GM19455 (cell line): Measurements from ENCODE around the gene HMHB1.
"Not testable (repeated sequence)": the region's sequence is repeated elsewhere in the genome, so short reads cannot be mapped to it uniquely, and the experiment has no call there.

Experiments used
- ATAC-seq: cut with Tn5 transposase; IDR thresholded peaks from one replicate; pipeline ENCODE4 v1.9.1; 2021; ENCODE audit not compliant: unreplicated experiment

The HMHB1 gene

DNA sequence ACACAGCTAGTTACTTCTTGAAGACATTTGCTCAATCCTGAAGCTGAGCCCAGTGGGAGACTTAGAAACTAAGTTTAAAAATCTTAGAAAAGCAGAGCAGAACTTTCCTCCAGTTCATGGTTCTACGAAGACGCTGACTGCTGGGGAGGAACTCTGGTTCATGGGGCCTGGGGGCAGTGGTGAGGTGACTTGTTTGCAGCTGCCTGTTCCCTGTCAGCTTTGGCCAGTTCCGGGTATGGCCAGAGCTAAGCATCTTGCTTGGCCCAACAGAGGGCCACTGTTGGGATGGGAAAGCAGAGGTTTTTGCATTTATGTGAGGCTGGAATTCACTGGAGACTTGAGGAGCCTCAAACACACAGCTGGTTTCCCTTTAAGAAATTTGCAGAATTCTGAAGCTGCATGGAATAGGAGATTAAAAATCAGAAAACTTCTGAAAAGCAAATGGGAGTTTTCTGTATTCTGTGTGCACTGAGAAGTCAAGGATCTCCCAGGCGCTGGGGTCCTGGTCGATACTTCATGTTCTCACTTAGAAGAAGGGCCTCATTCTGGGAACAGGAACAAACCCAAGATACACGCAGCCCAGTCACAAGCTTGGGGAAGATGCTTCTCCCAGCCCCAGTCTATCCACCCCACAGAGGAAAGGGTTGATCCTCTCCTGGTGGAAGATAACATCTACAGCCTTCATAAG lies 10.6 kb upstream of the HMHB1 start:
- ATAC-seq: peak; percentile 75

DNA sequence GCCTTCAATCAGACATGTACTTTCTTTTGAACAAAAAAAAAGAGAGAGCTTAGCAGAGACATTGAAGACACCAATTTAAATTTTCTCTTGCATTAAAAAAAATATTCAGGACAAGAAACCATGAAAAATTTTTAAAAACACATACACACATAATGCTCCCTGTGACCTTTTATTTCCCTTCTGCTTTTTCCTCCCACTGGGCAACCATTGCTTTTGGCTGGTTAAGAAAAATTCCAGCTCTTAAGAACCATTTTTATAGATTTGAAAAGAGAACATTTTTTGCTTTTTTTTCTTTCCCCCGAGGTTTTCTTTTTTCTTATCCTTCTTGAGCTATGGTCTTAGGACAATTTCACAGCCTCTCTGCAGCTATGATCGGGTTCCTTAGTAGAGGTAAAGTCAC lies 6.1 kb upstream of the HMHB1 start:
- no peak for ATAC-seq

GRCh38 chr5:143806579-143806978 lies 5.4 kb upstream of the HMHB1 start:
- no peak for ATAC-seq

- no peak for ATAC-seq
Observed at GRCh38 chr5:143807401-143807800, 4.6 kb upstream of the HMHB1 start.

DNA sequence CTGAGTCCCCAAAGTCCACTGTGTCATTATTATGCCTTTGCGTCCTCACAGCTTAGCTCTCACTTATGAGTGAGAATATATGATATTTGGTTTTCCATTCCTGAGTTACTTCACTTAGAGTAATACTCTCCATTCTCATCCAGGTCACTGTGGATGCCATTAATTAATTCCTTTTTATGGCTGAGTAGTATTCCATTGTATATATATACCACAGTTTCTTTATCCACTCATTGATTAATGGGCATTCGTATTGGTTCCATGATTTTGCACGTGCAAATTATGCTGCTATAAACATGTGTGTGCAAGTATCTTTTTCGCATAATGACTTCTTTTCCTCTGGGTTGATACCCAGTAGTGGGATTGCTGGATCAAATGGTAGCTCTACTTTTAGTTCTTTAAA lies 4.4 kb downstream of the HMHB1 start:
- ATAC-seq: not testable (repeated sequence)

- no peak for ATAC-seq
Observed at GRCh38 chr5:143819716-143820115, 7.8 kb downstream of the HMHB1 start.

DNA sequence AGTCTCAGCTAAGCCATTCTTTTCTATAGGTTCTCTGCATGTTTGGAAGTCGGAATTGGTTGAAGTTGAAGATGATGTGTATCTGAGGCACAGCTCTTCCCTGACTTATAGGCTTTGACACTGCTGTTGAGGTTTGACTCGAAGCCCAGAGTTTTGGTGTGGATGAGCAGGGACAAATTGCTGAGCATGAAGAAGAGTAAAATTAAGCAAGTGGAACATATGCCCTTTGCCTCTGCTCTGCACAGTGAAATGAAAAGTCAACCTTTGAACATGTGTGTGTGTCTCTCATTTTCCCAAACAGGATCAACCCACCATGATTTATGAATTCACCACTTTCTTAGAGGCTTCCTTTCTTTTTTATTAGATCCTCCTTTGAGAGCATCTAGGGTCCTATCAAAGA lies 8.5 kb downstream of the HMHB1 start:
- no peak for ATAC-seq

GRCh38 chr5:143824851-143825720 lies 13.1 kb downstream of the HMHB1 start:
- ATAC-seq: no peak

DNA sequence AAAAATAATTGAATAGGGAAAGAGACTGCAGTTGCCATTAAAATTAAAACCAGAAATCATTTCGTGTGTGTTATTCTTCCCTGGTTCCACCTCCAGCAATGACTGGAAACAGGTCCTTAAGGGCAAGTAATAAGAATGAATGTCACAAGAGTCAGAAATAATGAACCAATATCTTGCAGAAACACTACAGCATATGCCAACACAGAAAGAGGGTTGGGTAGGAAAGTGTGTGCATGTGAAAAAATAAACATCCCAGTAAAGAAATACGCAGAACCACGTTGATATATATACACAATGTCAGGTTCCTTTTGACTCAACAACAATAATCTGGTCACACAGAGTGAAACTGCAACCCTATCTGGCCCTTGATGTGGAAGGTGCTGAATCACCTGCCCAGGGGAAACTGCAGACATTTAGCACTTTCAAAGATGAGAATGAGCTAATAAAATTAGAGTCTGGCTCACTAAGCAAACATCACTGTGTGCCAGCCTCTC lies 15.0 kb downstream of the HMHB1 start:
- peak; percentile 94 for ATAC-seq

DNA sequence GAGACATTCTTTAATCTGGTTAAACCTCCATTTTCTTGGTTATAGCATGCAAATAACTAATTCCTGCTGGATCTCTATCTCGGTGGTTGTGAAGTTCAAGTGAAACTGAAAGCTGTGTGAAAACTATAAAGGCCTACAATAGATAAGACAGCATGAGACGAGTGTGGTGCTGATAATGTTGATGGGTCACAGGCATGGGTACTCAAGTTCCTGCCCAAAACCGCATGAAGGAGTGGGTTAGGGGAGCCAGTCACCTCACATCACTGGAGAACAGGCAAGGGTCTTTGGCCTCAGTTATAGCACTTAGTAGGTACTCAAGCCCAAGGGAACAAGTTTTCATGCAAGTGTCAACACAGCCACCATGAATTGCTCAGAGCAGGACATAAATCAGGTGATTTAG lies 16.7 kb downstream of the HMHB1 start:
- no peak for ATAC-seq

DNA sequence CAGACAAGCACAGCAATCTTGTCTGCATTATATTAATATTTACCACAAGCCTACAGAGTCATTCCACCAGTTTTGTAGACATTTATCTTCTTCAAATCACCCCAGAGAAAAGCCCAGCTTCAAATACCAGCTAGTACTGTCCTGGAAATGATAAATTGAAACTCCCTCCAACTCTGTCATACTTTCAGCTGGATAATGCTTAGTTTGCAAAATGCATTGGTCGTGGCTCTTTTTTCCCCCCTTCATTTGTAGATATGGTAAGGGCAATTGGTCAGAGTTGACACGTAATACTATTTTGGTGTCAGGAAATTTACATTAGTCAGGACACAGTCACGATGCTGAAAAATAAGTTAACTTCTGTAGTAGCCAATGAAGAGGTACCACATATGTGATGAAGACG lies 21.2 kb downstream of the HMHB1 start:
- ATAC-seq: no peak

DNA sequence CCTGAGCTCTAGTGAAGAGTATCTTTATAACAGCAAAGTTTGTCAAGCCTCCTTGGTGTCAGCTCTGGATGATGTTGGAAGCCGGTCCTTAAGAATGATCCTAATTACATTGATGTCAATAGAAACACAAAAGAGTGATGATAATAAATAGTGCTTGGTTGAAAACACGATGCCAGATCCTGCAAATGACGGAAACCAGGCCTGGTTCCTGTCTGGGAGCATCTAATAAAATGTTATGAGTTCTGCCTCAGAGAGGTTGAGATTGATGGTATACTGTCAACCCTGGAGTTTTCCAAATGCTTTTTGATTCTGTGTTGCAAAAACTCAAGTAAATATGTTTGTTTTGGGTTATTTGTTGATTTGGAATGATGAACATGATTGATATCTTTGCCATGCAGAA lies 23.3 kb downstream of the HMHB1 start:
- ATAC-seq: no peak

DNA sequence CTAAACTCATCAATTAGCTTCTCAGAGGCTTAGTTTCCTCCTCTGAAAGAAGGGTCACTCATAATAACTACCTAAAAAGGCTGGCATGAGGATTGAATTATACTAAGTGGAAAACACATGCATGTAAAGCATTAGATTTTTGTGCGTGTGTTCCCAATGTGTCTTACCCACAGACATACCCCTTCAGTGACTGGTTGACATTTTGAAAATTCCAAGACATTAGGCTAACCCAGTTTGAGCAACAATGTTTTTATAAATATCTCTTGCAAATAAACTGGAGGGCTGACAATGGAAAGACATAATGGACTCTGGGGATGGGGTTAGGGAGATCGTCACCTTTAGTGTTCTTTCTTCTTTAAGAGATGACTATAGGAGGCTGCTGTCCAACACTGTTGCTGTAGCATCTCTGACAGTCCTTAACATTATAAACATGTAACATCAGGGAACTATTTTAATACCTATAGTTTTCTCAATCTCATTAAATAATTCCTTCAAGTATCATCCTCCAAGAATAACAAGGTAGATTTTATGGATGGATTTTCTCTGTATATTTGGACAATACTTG lies 24.3 kb downstream of the HMHB1 start:
- ATAC-seq: no peak

DNA sequence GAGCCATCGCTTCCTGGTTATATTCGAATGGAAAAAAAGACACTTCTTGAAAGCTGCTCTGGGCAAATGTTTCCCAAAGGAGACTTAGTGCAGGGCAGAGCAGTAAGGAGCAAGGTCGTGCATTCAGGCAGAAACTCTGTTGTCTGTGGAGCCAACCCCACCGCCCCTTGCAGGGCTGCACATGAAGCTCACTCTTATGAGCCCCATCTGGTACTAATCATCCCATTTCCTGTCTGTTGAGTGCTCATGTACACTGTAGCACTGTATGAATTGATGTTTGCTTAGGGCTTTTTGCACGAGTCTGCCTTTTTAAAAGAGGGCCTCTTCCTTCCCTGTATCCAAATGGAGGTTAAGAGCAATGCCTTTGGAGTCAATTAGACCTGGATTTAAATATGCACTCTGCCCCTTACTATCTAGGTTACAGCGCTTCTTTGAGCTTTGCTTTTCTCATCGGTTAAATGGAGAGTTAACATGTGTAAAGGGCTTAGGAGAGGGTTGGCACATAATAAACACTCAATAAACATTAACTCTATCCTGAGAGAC lies 25.4 kb downstream of the HMHB1 start:
- no peak for ATAC-seq

DNA sequence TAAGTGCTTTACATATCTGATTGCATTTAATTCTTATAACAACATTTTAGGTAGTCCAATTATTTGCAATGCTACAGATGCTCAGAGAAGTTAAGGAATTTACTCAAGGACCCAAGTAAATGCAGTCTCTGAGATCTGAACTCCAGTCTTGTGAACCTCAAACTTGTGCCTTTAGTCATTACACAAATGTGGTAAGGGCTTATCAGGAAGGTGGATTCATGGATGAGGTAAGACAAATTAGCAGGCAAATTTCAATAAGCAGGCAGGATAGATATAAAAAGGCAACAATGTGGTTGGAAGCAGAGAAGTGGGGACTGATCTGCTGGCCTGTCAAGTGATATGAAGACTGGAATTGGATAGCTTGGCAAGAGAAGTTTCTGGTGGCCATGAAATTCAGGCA lies 29.5 kb downstream of the HMHB1 start:
- ATAC-seq: no peak

DNA sequence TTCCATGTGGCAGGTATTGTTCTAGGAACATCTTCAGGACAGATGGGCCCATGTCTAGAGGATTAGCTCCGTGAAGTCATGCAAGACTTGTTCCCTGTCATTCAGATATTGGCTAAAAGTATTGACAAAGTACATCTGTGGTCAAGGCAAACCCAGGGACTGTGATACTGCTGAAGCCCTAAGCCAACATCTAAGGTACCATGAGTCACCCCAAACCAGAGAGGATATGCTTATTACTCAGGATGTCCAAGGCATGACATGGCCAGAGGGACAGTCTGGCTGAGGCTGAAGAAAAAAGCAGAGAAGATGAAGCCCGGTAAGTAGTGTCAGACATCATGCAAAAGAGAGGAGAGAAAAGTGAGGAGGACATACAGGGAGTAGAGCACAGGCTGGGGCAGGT lies 31.0 kb downstream of the HMHB1 start:
- no peak for ATAC-seq

DNA sequence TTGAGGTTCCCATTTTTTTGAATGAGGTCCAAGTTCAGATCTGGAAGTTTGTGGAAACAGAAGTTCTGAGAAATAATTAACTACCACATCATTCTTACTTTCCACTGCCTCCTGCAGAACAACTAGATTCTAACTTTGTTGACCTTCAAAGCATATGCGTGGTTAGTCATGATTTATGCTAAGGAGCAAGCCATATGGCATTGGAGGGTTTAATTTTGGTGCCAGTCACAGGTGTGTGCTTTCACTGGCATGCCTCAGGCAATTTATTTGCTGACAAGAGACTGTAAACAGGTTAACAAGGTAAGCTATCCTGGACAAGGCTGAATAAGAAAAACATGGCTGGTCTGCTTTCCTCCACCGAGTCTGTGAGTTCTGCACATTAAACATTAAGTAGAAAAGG lies 31.5 kb downstream of the HMHB1 start:
- ATAC-seq: no peak

- no peak for ATAC-seq
Observed at GRCh38 chr5:143850050-143850683, 38.2 kb downstream of the HMHB1 start.

DNA sequence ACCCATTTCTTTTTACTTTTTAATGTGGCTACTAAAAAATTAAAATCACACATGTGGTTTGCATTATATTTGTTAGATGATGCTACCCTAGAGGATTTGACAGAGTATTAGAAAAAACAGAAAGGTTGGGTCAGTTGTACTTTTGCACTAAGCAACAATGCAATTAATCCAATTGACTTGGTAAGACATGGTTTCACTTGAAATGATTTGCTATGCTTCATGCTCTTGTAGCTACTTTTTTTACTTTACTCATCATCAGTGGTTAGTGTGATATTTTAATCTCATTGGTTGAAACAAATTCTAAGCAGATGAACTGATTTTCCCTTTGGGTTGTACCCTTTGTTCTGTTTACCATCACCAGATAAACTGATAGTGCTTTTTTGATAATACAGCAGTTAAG lies 39.4 kb downstream of the HMHB1 start:
- no peak for ATAC-seq

DNA sequence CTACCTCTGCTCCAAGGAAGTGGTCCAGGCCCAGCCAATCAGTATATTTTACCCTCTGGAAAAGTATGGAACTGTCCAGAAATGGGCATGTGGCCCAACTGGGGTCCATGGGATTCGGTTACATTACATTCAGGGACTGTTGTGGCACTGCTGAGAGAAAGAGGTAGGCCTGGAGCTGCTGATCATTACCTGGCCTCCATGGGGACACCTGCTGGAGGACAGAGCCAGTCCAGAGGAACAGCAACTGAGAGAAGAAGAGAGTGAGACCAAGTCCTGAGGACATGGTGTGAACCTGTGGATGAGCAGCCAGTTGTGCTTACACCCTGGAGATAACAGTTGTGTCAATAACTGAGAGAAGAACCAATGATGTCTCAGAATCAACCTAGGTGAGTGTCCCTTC lies 48.2 kb downstream of the HMHB1 start:
- no peak for ATAC-seq

- no peak for ATAC-seq
Observed at GRCh38 chr5:143862271-143862670, 50.3 kb downstream of the HMHB1 start.
